GM12864 (cell line): ENCODE results near the gene RGMB.

Experiments
- DNase-seq: peaks from one replicate; pipeline ENCODE4 v3.0.0-alpha.2; 2011; ENCODE audit warnings: low read depth
- H3K4me3 ChIP-seq: 2 replicates; pipeline ENCODE4 v1.5.1; 2011; ENCODE audit warnings: mild to moderate bottlenecking, low read depth, low read length, control low read depth
- TF ChIP-seq, protein P1 (sequence below): IDR thresholded peaks from 2 replicates; pipeline ENCODE4 v1.5.1; 2011; ENCODE audit warnings: low read depth, mild to moderate bottlenecking, moderate library complexity, low read length, control low read depth, inconsistent platforms; ENCODE audit errors: missing control alignments

Gene RGMB

DNA sequence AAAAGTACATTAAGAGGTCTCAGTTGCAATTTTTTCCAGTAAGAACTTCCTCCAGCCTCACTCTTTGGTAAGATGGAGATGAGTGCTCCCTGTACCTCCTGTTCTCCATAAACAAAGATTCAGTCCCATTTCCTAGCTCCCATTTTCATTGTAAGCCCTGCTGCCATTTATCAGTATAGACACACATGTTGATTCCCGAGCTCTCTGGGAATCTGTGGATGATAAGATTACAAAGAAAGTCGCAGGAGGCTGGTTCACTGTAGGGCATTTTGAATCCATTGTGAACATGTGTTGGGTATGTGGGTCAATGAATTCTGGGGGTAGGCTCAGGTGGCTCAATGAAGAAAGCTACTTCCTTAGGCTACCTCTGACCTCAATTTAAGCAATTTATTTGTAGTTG lies 36.7 kb downstream of the RGMB start:
- no peak overlapping the region for H3K4me3 ChIP-seq

DNA sequence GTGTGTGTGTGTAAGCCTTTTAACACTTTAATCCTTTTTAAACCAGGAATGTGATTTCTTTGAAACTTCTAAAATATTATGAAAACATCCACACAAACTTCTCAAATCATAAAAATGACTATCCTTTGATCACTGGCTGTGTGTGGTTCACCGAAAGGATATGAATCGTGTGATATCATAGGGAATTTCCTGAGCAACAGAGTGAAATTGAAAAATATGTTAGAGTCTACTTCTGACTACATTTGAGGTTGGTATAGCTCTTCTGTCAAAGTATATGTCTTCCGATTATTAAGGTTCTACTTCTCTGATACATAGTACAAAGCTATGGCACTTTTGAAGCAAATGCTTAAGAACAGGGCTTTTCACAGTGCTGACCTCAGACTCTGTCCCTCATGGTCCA lies 40.3 kb downstream of the RGMB start:
- TF ChIP-seq, protein P1, sequence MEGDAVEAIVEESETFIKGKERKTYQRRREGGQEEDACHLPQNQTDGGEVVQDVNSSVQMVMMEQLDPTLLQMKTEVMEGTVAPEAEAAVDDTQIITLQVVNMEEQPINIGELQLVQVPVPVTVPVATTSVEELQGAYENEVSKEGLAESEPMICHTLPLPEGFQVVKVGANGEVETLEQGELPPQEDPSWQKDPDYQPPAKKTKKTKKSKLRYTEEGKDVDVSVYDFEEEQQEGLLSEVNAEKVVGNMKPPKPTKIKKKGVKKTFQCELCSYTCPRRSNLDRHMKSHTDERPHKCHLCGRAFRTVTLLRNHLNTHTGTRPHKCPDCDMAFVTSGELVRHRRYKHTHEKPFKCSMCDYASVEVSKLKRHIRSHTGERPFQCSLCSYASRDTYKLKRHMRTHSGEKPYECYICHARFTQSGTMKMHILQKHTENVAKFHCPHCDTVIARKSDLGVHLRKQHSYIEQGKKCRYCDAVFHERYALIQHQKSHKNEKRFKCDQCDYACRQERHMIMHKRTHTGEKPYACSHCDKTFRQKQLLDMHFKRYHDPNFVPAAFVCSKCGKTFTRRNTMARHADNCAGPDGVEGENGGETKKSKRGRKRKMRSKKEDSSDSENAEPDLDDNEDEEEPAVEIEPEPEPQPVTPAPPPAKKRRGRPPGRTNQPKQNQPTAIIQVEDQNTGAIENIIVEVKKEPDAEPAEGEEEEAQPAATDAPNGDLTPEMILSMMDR = no peak
- no peak for DNase-seq
- H3K4me3 ChIP-seq = no peak overlapping the region

More for the DNA sequence above, 36.7 kb downstream of the RGMB start:
- DNase-seq = no peak
- TF ChIP-seq, protein P1 = no peak

DNA sequence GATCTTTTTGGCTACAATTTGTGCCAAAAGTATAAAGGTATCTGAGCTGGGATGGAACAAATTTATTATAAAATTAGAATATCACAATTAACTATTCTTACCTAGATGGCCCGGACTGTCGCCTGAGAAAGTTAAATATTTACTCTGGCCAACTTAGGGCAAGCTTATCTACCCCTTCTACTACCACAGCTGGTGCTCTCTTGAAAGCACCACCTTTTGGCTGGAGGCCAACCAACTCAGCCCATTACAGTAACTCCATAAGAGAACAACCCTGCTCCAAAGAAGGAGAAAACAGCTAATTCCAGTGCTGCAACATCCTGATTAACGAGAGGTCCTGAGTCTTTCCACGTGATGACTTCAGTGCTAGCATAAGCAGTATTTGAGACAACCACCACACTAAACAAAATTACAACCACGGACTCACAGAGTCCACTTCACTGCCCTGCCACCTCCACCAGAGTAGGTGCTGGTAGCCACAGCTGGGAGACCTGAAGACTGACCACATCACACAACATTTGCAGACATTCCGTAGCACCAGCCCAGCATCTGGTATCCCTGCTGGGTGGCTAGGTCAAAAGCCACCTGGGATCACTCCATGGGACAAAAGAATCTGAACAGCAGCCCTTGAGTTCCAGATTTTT lies 43.2 kb downstream of the RGMB start:
- TF ChIP-seq, protein P1 = no peak
- DNase-seq = no peak
- H3K4me3 ChIP-seq = no peak overlapping the region

DNA sequence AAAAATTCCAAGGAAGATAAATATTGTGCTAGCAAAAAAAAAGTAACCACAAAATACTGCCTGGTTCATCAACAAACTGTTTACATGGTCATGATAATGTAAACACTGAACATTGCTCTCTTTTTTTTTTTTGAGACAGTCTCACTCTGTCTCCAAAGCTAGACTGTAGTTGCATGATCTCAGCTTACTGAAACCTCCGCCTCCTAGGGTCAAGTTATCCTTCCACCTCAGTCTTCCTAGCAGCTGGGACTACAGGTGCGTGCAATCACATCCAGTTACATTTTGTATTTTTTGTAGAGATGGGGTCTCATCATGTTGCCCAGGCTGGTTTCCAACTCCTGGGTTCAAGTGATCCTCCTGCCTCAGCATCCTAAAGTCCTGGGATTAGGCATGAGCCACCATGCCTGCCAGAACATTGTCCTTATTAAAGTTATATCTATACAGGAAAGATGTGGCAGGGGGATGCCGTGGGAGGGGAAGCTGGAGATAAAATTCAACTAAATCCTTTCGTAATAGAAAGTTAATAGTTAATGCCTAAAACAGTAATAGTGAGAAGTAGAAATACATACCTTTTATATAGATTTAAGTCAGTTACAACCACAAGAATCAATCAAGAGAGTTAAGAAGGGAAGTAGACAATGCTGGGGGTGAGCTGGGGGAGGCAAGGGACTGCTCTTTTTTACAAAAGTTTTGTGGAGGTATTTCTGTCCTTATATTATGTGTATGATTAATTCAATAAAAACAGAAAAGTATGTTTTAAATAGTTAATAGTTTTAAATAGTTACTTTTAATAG lies 52.3 kb downstream of the RGMB start:
- TF ChIP-seq, protein P1 = no peak
- H3K4me3 ChIP-seq = no peak overlapping the region
- DNase-seq = no peak

DNA sequence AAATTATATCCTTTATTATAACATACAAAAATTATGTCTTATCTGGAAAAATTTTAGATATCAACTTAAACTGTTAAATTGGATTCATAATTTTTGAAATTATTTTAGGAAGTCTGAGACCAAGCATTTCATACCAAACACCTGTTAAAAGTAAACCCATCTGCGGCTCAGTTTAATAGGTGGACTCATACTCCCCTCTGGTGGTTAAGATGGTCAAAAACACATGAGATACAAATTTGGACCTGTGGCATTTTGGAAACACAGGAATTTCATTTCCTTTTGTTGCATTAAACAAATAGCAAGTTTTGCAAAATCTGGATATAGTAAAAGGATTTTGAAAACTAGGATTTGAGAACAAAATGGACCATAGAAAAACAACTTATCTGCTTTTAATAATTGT lies 53.7 kb downstream of the RGMB start:
- TF ChIP-seq, protein P1 = peak; percentile 40
- H3K4me3 ChIP-seq = no peak overlapping the region
- DNase-seq = no peak

DNA sequence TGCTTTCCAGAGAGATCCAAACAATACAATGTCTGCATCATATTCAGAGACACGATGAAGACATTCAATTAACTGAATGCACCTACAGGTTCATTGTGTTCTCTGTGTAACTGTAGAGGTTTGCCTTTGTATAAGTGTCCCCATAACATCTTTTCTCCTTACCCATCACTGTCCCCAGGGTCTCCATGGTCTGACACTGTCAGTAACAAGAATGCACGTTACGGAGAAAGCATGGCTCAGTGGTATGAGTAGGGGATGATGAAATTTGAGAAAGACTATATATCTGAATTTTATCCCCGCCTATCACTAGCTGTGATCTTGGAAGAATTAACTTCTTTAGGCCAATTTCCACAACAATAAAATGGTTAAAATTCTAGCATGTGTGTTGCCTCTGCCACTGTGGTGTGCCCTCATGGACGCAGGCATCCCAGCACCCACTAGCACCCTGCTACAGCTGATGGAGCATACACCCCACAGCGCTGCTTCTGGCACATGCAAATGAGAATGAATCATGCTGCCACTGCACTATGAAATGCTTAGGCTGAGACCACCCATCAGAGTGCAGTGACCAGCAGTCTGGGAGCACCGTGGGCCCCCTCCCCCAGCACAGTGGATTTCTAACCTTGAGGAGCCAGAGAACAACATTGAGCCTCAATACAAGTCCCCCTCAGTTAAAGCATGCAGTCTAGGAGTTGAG lies 54.3 kb downstream of the RGMB start:
- DNase-seq = no peak
- TF ChIP-seq, protein P1 = no peak

More for the DNA sequence above, 54.3 kb downstream of the RGMB start:
- H3K4me3 ChIP-seq = no peak overlapping the region
